GM12872 (cell line): ENCODE data around the gene CASZ1.

Experiments used
- CTCF ChIP-seq: IDR thresholded peaks from 3 replicates; pipeline ENCODE4 v1.5.1; 2011; ENCODE audit warnings: low read depth, mild to moderate bottlenecking, low read length, moderate library complexity; ENCODE audit not compliant: insufficient read depth

The CASZ1 gene

GRCh38 chr1:10615932-10616671 lies 180.3 kb downstream of the CASZ1 start:
- no peak for TF ChIP-seq CTCF

GRCh38 chr1:10615332-10615731 lies 181.1 kb downstream of the CASZ1 start:
- no peak for TF ChIP-seq CTCF

- no peak for TF ChIP-seq CTCF
Observed at GRCh38 chr1:10614377-10615225, 181.8 kb downstream of the CASZ1 start.

- TF ChIP-seq CTCF, result no peak
Observed at GRCh38 chr1:10613861-10614260, 182.6 kb downstream of the CASZ1 start.

- no peak for TF ChIP-seq CTCF
Observed at GRCh38 chr1:10613340-10613739, 183.1 kb downstream of the CASZ1 start.

GRCh38 chr1:10612436-10613160 lies 183.8 kb downstream of the CASZ1 start:
- TF ChIP-seq CTCF, result no peak
